Suprapubic skin (tissue), 4 donors: ENCODE results near the gene ALDH16A1. TPM values are rescaled to one million over a fixed set of nuclear protein-coding genes. Genes with fewer than 3 reads are reported as not detected.
A peak's percentile ranks its signal among the peaks of the same experiment; 100 is the strongest.

Experiments
- DNase-seq, 2 donors: peaks; one replicate each; pipeline ENCODE4 v3.0.0-alpha.2; 2019; ENCODE audit warnings: low spot score in 2 of 2
- H3K27ac ChIP-seq: fragments of 200-600 bp; sonication (generic); one replicate; pipeline ENCODE4 v1.5.1; 2019
- H3K27me3 ChIP-seq: fragments of 200-600 bp; sonication (generic); one replicate; pipeline ENCODE4 v1.5.1; 2019
- H3K36me3 ChIP-seq: fragments of 200-600 bp; sonication (generic); one replicate; pipeline ENCODE4 v1.5.1; 2019
- H3K4me1 ChIP-seq: fragments of 200-600 bp; sonication (generic); one replicate; pipeline ENCODE4 v1.5.1; 2019
- H3K4me3 ChIP-seq: fragments of 200-600 bp; sonication (generic); one replicate; pipeline ENCODE4 v1.5.1; 2019; ENCODE audit warnings: mild to moderate bottlenecking
- H3K9me3 ChIP-seq: fragments of 200-600 bp; sonication (generic); one replicate; pipeline ENCODE4 v1.5.1; 2019
- EP300 ChIP-seq: sonication (generic); formaldehyde crosslinking; IDR thresholded peaks from one replicate; pipeline ENCODE4 v1.6.1; 2017; ENCODE audit warnings: antibody characterized with exemption
- POLR2A ChIP-seq, 2 donors: fragments of 450-650 bp; IDR thresholded peaks; one replicate each; pipeline ENCODE4 v1.6.1; 2017; ENCODE audit warnings: antibody characterized with exemption in 2 of 2, mild to moderate bottlenecking in 2 of 2, moderate library complexity in 2 of 2
- POLR2AphosphoS5 ChIP-seq, 3 donors: sonication (generic); formaldehyde crosslinking; IDR thresholded peaks; one replicate each; pipeline ENCODE4 v1.6.1; 2017; ENCODE audit warnings: antibody characterized with exemption in 3 of 3
- WGBS: methylation state at CpG from one replicate; pipeline ENCODE4 v1.1.5; 2018; 5-methylcytosine and 5-hydroxymethylcytosine counted together
- total RNA-seq, 4 donors: library from RNA; depleted of rRNA; stranded (reverse); fragments of >200 nt; gene quantifications; one replicate each; pipeline ENCODE4 v1.1.0, GENCODE V29; 2016
- TF ChIP-seq, protein P1 (sequence below), 2 donors: fragments of 200-600 bp in 1 of 2; fragments of 450-650 bp in 1 of 2; sonication (generic) in 1 of 2; IDR thresholded peaks; one replicate each; pipeline ENCODE4 v1.5.1; 2016 to 2019; ENCODE audit warnings: antibody characterized with exemption in 2 of 2, mild to moderate bottlenecking in 1 of 2, moderate library complexity in 1 of 2

ALDH16A1 gene
- total RNA-seq, 4 donors from 2014 or later = 21.7 to 47.7 (median 35.9) TPM

DNA sequence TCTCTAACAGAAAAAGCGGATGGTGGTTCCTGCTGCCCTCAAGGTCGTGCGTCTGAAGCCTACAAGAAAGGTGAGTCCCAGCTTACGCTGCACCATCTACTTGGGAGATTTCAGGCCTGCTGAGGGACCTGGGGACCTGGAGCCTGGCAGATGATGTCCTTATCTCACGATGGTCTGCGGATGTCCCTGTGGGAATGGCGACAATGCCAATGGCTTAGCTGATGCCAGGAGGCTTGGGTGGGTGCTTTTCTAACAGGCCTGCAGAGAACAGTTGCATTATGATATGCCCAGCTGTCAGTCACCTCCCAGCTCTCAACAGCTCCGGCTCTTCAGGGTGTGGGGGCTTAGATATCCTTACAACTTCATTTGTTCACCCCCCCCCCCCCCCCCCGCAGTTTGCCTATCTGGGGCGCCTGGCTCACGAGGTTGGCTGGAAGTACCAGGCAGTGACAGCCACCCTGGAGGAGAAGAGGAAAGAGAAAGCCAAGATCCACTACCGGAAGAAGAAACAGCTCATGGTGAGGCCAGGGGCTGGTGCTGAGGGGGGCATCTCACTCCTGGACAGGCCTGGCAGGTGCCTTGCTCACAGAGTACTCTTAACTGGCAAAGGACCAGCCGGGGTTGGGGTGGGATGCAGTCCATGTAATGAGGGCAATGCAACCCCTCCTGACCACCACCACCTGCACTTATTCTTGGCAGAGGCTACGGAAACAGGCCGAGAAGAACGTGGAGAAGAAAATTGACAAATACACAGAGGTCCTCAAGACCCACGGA, 38.2 kb downstream of the ALDH16A1 start:
- WGBS = 72% methylated on average over 16 of the region's 17 CpGs

DNA sequence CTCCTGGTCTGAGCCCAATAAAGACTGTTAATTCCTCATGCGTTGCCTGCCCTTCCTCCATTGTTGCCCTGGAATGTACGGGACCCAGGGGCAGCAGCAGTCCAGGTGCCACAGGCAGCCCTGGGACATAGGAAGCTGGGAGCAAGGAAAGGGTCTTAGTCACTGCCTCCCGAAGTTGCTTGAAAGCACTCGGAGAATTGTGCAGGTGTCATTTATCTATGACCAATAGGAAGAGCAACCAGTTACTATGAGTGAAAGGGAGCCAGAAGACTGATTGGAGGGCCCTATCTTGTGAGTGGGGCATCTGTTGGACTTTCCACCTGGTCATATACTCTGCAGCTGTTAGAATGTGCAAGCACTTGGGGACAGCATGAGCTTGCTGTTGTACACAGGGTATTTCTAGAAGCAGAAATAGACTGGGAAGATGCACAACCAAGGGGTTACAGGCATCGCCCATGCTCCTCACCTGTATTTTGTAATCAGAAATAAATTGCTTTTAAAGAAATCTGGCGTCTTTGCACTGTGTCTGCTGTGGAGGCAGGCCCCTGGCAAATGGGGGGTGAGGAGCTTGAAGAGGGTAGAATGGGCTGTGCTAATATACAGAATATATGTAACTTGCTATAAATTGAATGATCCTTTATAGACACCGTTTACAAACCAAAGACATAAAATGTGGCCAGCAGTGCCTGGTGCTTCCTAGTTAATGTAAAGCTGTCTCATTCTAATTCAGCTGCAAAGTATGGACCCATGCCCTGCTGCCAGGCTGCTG, 39.0 kb downstream of the ALDH16A1 start:
- peaks cover 38% of the 10 kb centered on the region for H3K36me3 ChIP-seq
- no peak overlapping the region for H3K27ac ChIP-seq
- H3K9me3 ChIP-seq = no peaks in the 10 kb centered on the region
- no peak overlapping the region for H3K4me3 ChIP-seq
- 63% methylated on average over 7 of the region's 7 CpGs for WGBS
- H3K27me3 ChIP-seq = no peaks in the 10 kb centered on the region
- DNase-seq = no peak
- TF ChIP-seq EP300 = no peak
- no peak for TF ChIP-seq POLR2A (IDR thresholded peaks at IDR 0.05)
- TF ChIP-seq, protein P1, sequence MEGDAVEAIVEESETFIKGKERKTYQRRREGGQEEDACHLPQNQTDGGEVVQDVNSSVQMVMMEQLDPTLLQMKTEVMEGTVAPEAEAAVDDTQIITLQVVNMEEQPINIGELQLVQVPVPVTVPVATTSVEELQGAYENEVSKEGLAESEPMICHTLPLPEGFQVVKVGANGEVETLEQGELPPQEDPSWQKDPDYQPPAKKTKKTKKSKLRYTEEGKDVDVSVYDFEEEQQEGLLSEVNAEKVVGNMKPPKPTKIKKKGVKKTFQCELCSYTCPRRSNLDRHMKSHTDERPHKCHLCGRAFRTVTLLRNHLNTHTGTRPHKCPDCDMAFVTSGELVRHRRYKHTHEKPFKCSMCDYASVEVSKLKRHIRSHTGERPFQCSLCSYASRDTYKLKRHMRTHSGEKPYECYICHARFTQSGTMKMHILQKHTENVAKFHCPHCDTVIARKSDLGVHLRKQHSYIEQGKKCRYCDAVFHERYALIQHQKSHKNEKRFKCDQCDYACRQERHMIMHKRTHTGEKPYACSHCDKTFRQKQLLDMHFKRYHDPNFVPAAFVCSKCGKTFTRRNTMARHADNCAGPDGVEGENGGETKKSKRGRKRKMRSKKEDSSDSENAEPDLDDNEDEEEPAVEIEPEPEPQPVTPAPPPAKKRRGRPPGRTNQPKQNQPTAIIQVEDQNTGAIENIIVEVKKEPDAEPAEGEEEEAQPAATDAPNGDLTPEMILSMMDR (IDR thresholded peaks at IDR 0.05) = no peak
- no peak for TF ChIP-seq POLR2AphosphoS5 (IDR thresholded peaks at IDR 0.05)
- peaks cover 36% of the 10 kb centered on the region for H3K4me1 ChIP-seq

More for the DNA sequence above, 38.2 kb downstream of the ALDH16A1 start:
- TF ChIP-seq, protein P1 (IDR thresholded peaks at IDR 0.05) = no peak
- TF ChIP-seq POLR2AphosphoS5 (IDR thresholded peaks at IDR 0.05) = no peak
- TF ChIP-seq EP300 = no peak
- TF ChIP-seq POLR2A (IDR thresholded peaks at IDR 0.05) = no peak
- Histone ChIP-seq H3K4me3 (no peak overlapping the region), H3K36me3 (peaks cover 38% of the 10 kb centered on the region), H3K27me3 (no peaks in the 10 kb centered on the region), H3K4me1 (peaks cover 36% of the 10 kb centered on the region), H3K27ac (no peak overlapping the region), H3K9me3 (no peaks in the 10 kb centered on the region)
- DNase-seq = no peak

DNA sequence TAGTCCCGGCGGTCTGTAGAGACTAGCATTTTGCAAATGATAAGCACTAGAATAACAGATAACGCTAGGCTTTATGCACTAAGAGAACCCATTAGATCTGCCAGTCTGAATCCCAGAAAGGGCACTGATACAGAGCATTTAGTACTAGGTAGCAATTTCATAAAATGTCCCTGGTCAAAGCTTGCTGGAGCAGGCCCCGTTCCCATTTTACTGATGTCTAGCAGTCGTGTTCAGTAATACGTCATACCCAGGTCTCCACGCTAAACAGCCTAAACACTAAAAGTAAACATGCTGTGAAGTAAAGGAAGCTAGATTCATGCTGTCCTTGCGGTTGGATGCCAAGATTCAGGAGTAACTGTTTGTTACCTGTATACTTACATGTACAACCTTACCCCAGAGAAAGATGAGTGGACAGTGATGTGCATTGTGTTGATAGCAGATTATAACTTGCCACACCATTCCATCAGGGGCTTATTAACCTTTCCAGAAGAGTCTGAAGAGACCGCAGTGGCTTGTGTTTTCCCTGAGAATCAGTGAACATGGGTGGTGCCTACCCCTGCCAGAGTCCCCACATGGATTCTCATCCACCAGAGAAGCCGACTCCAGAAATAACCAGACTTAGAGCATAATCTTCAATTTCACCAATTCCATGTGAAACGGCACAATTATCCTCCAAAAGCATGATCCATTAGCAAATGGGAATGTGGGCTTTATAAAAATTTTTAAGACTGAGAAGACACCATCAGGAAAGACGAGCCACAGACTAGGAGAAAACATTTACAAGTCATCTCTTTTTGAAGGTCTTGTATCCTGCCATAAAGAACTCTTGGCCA, 39.8 kb downstream of the ALDH16A1 start:
- Histone ChIP-seq H3K27ac (no peak overlapping the region), H3K27me3 (no peaks in the 10 kb centered on the region), H3K4me1 (peaks cover 43% of the 10 kb centered on the region), H3K9me3 (no peaks in the 10 kb centered on the region), H3K4me3 (no peak overlapping the region), H3K36me3 (peaks cover 44% of the 10 kb centered on the region)
- TF ChIP-seq, protein P1 (IDR thresholded peaks at IDR 0.05) = no peak
- TF ChIP-seq EP300 (no peak), POLR2AphosphoS5 (IDR thresholded peaks at IDR 0.05) (no peak), POLR2A (IDR thresholded peaks at IDR 0.05) (no peak)
- DNase-seq = no peak
- 70% methylated on average over 12 of the region's 12 CpGs for WGBS

DNA sequence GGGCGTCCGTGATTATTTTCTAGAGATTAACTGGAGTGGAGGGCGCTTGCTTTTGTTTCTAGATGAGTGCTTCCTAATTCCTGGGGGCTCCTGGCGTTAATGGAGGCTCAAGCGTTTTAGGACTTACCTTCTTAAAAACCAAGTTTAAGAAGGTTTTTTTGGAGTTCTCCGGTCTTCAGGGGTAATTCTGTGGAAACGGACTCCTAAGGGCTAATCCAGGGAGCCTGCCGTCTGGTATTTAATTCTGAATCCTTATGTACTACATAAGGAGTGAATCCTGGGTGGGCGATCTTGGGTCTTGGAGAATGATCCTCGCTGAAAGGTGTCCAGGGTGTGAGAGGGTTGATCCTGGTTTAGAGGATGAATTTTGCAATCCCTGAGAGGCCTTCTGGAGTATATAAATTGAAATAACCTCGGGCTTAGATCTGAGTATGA, 43.6 kb downstream of the ALDH16A1 start:
- no peak for DNase-seq
- Histone ChIP-seq H3K27me3 (no peaks in the 10 kb centered on the region), H3K4me1 (peaks cover 52% of the 10 kb centered on the region), H3K9me3 (no peaks in the 10 kb centered on the region), H3K27ac (peak overlapping the region; percentile 95), H3K36me3 (peaks cover 42% of the 10 kb centered on the region), H3K4me3 (peak overlapping the region; percentile 75)
- WGBS = 0% methylated on average over 11 of the region's 11 CpGs
- TF ChIP-seq EP300 (no peak), POLR2AphosphoS5 (IDR thresholded peaks at IDR 0.05) (no peak), POLR2A (IDR thresholded peaks at IDR 0.05) (no peak)
- TF ChIP-seq, protein P1 (IDR thresholded peaks at IDR 0.05) = no peak
